ENCODE results near the gene PRKAG2.
A peak's percentile ranks its signal among the peaks of the same experiment; 100 is the strongest.

The PRKAG2 gene

DNA sequence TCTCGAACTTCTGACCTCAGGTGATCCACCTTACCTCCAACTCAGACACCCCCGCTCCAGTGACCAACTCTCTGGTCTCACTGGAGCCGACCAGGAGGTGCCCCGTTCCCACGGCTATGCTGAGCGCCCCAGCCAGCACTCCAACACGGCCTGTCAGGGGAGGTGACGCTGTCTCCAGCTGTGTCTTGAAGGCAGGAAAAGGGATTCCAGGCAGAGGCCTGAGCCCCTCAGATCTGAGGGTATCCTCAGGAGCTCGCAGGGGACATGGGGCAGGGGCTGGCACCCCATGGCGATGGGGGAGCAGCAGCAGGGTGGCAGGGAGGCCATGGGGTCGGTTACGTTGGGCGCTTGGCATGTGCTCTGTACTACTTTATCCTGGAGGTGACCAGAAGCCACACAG, 262.9 kb downstream of the PRKAG2 start:
- no peak overlapping the region for H3K4me2 ChIP-seq (ENCODE audit: insufficient read depth, low read length, poor library complexity, severe bottlenecking)
- H4K91ac ChIP-seq (ENCODE audit: low read depth, low read length, poor library complexity) = no peak overlapping the region
- peak overlapping the region; percentile 16 for H3K23ac ChIP-seq (ENCODE audit: low read depth, low read length, poor library complexity)
- no peak overlapping the region for H2AK5ac ChIP-seq (ENCODE audit: low read depth, low read length)
- H3K9me3 ChIP-seq (replicated peaks in 1 of 2; ENCODE audit: control insufficient read depth in 2 of 2, insufficient read depth in 1 of 2, low read depth in 1 of 2, low read length in 2 of 2) = no peaks in the 10 kb centered on the region
- H2BK120ac ChIP-seq (ENCODE audit: low read depth, low read length) = no peak overlapping the region
- H3K27ac ChIP-seq (replicated peaks; ENCODE audit: low read length) = no peak overlapping the region
- WGBS, 2 donors (ENCODE audit: extremely low coverage in 2 of 2, insufficient read length in 2 of 2, insufficient replicate concordance in 1 of 2) = no CpG with 5 or more reads among the region's 13 CpGs
- no peak overlapping the region for H4K8ac ChIP-seq (ENCODE audit: low read depth, low read length)
- no peak overlapping the region for H2BK5ac ChIP-seq (ENCODE audit: low read length)
- H2BK15ac ChIP-seq (ENCODE audit: low read length) = no peak overlapping the region
- H3K4ac ChIP-seq (ENCODE audit: low read length) = no peak overlapping the region
- no peaks in the 10 kb centered on the region for H3K36me3 ChIP-seq (replicated peaks in 1 of 2; ENCODE audit: control insufficient read depth in 2 of 2, insufficient read depth in 2 of 2, low read length in 2 of 2)
- H3K79me1 ChIP-seq (ENCODE audit: low read depth, low read length) = no peaks in the 10 kb centered on the region
- H2BK12ac ChIP-seq (ENCODE audit: low read length) = no peak overlapping the region
- H3K4me3 ChIP-seq (ENCODE audit: low read length in 2 of 2) = peak overlapping the region in 1 of 2 donors; percentile 4
- DNase-seq (ENCODE audit: low spot score) = no peak
- no peak overlapping the region for H2AFZ ChIP-seq (ENCODE audit: low read length)
- no peaks in the 10 kb centered on the region for H3K27me3 ChIP-seq (ENCODE audit: control insufficient read depth in 3 of 3, insufficient read depth in 3 of 3, low read depth in 1 of 3, low read length in 3 of 3)
- H3K9ac ChIP-seq (ENCODE audit: low read depth, low read length, poor library complexity) = no peak overlapping the region
- H3K14ac ChIP-seq (ENCODE audit: low read length) = no peak overlapping the region
- H3K4me1 ChIP-seq (ENCODE audit: control insufficient read depth in 2 of 2, insufficient read depth in 1 of 2, low read depth in 1 of 2, low read length in 2 of 2) = no peaks in the 10 kb centered on the region
- peak overlapping the region; percentile 27 for H3K18ac ChIP-seq (ENCODE audit: low read length)

DNA sequence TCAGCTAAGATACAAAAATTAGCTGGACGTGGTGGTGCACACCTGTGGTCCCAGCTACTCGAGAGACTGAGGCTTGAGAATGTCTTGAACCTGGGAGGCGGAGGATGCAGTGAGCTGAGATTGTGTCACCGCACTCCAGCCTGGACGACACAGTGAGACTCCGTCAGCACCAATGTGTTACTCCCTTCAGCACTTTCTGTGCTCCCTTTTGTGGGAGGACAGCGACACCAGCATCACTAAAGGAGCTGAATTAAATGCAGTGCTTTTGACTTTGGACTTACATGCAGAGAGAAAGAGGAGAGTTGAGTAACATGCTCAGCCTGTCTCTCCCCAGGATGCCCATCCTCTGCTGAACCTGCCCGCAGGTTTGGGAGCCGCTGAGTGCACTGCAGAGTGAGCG, 265.0 kb downstream of the PRKAG2 start:
- WGBS, 2 donors (ENCODE audit: extremely low coverage in 2 of 2, insufficient read length in 2 of 2, insufficient replicate concordance in 1 of 2) = no CpG with 5 or more reads among the region's 10 CpGs
- Histone ChIP-seq H2AK5ac (ENCODE audit: low read depth, low read length) (no peak overlapping the region), H3K27ac (replicated peaks; ENCODE audit: low read length) (no peak overlapping the region), H3K4me3 (ENCODE audit: low read length in 2 of 2) (no peak overlapping the region), H3K9me3 (replicated peaks in 1 of 2; ENCODE audit: control insufficient read depth in 2 of 2, insufficient read depth in 1 of 2, low read depth in 1 of 2, low read length in 2 of 2) (peaks cover 0 to 2% of the 10 kb centered on the region in 2 donors), H2BK120ac (ENCODE audit: low read depth, low read length) (no peak overlapping the region), H2BK15ac (ENCODE audit: low read length) (no peak overlapping the region), H3K79me1 (ENCODE audit: low read depth, low read length) (peaks cover 6% of the 10 kb centered on the region), H3K23ac (ENCODE audit: low read depth, low read length, poor library complexity) (no peak overlapping the region), H3K4ac (ENCODE audit: low read length) (no peak overlapping the region), H3K4me2 (ENCODE audit: insufficient read depth, low read length, poor library complexity, severe bottlenecking) (no peak overlapping the region), H3K18ac (ENCODE audit: low read length) (no peak overlapping the region), H4K8ac (ENCODE audit: low read depth, low read length) (no peak overlapping the region), H3K14ac (ENCODE audit: low read length) (no peak overlapping the region), H3K36me3 (replicated peaks in 1 of 2; ENCODE audit: control insufficient read depth in 2 of 2, insufficient read depth in 2 of 2, low read length in 2 of 2) (no peaks in the 10 kb centered on the region), H3K4me1 (ENCODE audit: control insufficient read depth in 2 of 2, insufficient read depth in 1 of 2, low read depth in 1 of 2, low read length in 2 of 2) (peaks cover 0 to 3% of the 10 kb centered on the region in 2 donors), H4K91ac (ENCODE audit: low read depth, low read length, poor library complexity) (no peak overlapping the region), H3K27me3 (ENCODE audit: control insufficient read depth in 3 of 3, insufficient read depth in 3 of 3, low read depth in 1 of 3, low read length in 3 of 3) (no peaks in the 10 kb centered on the region), H3K9ac (ENCODE audit: low read depth, low read length, poor library complexity) (no peak overlapping the region), H2AFZ (ENCODE audit: low read length) (no peak overlapping the region), H2BK5ac (ENCODE audit: low read length) (no peak overlapping the region), H2BK12ac (ENCODE audit: low read length) (no peak overlapping the region)
- DNase-seq (ENCODE audit: low spot score) = no peak

DNA sequence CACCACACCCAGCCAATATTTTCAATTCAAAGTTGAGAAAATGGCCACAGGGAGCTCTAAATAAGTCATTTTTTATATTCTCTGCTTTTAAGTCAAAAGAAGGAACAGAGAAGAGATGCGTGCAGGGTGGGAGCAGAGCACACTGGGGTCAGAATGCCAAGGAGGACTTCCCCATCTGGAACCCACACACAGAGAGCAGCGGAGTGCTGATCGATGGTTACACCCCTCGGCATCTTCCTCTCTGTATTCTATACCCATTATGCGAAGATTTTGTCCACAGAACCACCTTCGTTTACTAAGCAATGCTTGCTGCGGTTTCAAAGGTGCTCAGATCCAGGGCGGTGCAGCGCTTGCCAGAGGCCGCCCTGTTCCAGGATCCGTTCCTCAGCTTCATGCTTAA, 265.9 kb downstream of the PRKAG2 start:
- H3K4me2 ChIP-seq (ENCODE audit: insufficient read depth, low read length, poor library complexity, severe bottlenecking) = no peak overlapping the region
- WGBS, 2 donors (ENCODE audit: extremely low coverage in 2 of 2, insufficient read length in 2 of 2, insufficient replicate concordance in 1 of 2) = no CpG with 5 or more reads among the region's 11 CpGs
- H2BK120ac ChIP-seq (ENCODE audit: low read depth, low read length) = no peak overlapping the region
- H4K91ac ChIP-seq (ENCODE audit: low read depth, low read length, poor library complexity) = no peak overlapping the region
- no peaks in the 10 kb centered on the region for H3K36me3 ChIP-seq (replicated peaks in 1 of 2; ENCODE audit: control insufficient read depth in 2 of 2, insufficient read depth in 2 of 2, low read length in 2 of 2)
- H4K8ac ChIP-seq (ENCODE audit: low read depth, low read length) = no peak overlapping the region
- H2BK15ac ChIP-seq (ENCODE audit: low read length) = no peak overlapping the region
- H3K18ac ChIP-seq (ENCODE audit: low read length) = no peak overlapping the region
- H3K27me3 ChIP-seq (ENCODE audit: control insufficient read depth in 3 of 3, insufficient read depth in 3 of 3, low read depth in 1 of 3, low read length in 3 of 3) = no peaks in the 10 kb centered on the region
- H2AFZ ChIP-seq (ENCODE audit: low read length) = no peak overlapping the region
- no peak overlapping the region for H3K9ac ChIP-seq (ENCODE audit: low read depth, low read length, poor library complexity)
- no peak overlapping the region for H3K4me3 ChIP-seq (ENCODE audit: low read length in 2 of 2)
- H3K4ac ChIP-seq (ENCODE audit: low read length) = no peak overlapping the region
- H2AK5ac ChIP-seq (ENCODE audit: low read depth, low read length) = no peak overlapping the region
- no peak overlapping the region for H3K27ac ChIP-seq (replicated peaks; ENCODE audit: low read length)
- H3K9me3 ChIP-seq (replicated peaks in 1 of 2; ENCODE audit: control insufficient read depth in 2 of 2, insufficient read depth in 1 of 2, low read depth in 1 of 2, low read length in 2 of 2) = peaks cover 0 to 2% of the 10 kb centered on the region in 2 donors
- no peak for DNase-seq (ENCODE audit: low spot score)
- peaks cover 0 to 3% of the 10 kb centered on the region in 2 donors for H3K4me1 ChIP-seq (ENCODE audit: control insufficient read depth in 2 of 2, insufficient read depth in 1 of 2, low read depth in 1 of 2, low read length in 2 of 2)
- no peak overlapping the region for H3K14ac ChIP-seq (ENCODE audit: low read length)
- H3K79me1 ChIP-seq (ENCODE audit: low read depth, low read length) = peaks cover 6% of the 10 kb centered on the region
- H2BK5ac ChIP-seq (ENCODE audit: low read length) = no peak overlapping the region
- no peak overlapping the region for H3K23ac ChIP-seq (ENCODE audit: low read depth, low read length, poor library complexity)
- H2BK12ac ChIP-seq (ENCODE audit: low read length) = no peak overlapping the region

DNA sequence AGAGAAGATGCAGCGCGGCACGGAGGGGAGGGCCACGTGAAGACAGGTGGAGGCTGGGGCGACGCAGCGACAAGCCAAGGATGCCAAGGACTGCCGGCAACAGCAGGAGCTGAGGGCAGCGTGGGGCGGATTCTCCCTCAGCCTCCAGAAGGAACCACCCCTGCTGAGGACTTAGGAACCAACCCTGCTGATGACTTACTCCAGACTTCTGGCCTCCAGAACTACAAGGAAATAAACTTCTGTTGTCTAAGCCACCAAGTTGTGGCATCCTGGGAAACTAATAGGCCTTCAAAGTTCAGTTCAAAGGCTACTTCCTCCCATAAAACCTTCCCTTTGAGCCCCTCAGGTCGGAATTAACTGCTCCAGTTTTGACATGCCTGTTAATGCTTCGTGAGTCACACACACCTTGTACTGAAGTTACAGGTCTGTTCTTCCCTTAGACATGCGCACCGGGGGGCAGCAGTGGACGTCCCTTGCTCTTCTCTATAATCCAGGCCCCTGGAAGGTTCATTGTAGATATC, 268.8 kb downstream of the PRKAG2 start:
- Histone ChIP-seq H3K4ac (ENCODE audit: low read length) (no peak overlapping the region), H3K9me3 (replicated peaks in 1 of 2; ENCODE audit: control insufficient read depth in 2 of 2, insufficient read depth in 1 of 2, low read depth in 1 of 2, low read length in 2 of 2) (peaks cover 0 to 2% of the 10 kb centered on the region in 2 donors), H3K79me1 (ENCODE audit: low read depth, low read length) (peaks cover 9% of the 10 kb centered on the region), H3K23ac (ENCODE audit: low read depth, low read length, poor library complexity) (no peak overlapping the region), H3K9ac (ENCODE audit: low read depth, low read length, poor library complexity) (no peak overlapping the region), H3K27ac (replicated peaks; ENCODE audit: low read length) (no peak overlapping the region), H3K27me3 (ENCODE audit: control insufficient read depth in 3 of 3, insufficient read depth in 3 of 3, low read depth in 1 of 3, low read length in 3 of 3) (no peaks in the 10 kb centered on the region), H3K4me2 (ENCODE audit: insufficient read depth, low read length, poor library complexity, severe bottlenecking) (no peak overlapping the region), H4K8ac (ENCODE audit: low read depth, low read length) (no peak overlapping the region), H3K18ac (ENCODE audit: low read length) (no peak overlapping the region), H2AFZ (ENCODE audit: low read length) (no peak overlapping the region), H2AK5ac (ENCODE audit: low read depth, low read length) (no peak overlapping the region), H4K91ac (ENCODE audit: low read depth, low read length, poor library complexity) (no peak overlapping the region), H2BK120ac (ENCODE audit: low read depth, low read length) (no peak overlapping the region), H2BK5ac (ENCODE audit: low read length) (no peak overlapping the region), H2BK15ac (ENCODE audit: low read length) (no peak overlapping the region), H3K36me3 (replicated peaks in 1 of 2; ENCODE audit: control insufficient read depth in 2 of 2, insufficient read depth in 2 of 2, low read length in 2 of 2) (no peaks in the 10 kb centered on the region), H2BK12ac (ENCODE audit: low read length) (no peak overlapping the region), H3K4me3 (ENCODE audit: low read length in 2 of 2) (no peak overlapping the region), H3K4me1 (ENCODE audit: control insufficient read depth in 2 of 2, insufficient read depth in 1 of 2, low read depth in 1 of 2, low read length in 2 of 2) (peaks cover 0 to 3% of the 10 kb centered on the region in 2 donors), H3K14ac (ENCODE audit: low read length) (no peak overlapping the region)
- no peak for DNase-seq (ENCODE audit: low spot score)
- no CpG with 5 or more reads among the region's 15 CpGs for WGBS, 2 donors (ENCODE audit: extremely low coverage in 2 of 2, insufficient read length in 2 of 2, insufficient replicate concordance in 1 of 2)
